ENCODE results near the gene CACUL1.
"Not testable (repeated sequence)": the region's sequence is repeated elsewhere in the genome, so short reads cannot be mapped to it uniquely, and the experiment has no call there.

CACUL1 gene

GRCh38 chr10:118754556-118755423 is at the start of gene CACUL1:
Gene CACUL1, minus strand, starts transcription at chr10:118754970. Its CDS starts 208 bp downstream, at chr10:118754762.
- DNase-seq = peak; percentile 100
- no peak for TF ChIP-seq GATA1 (IDR thresholded peaks at IDR 0.05; ENCODE audit: low read depth, low read length)
- peak; percentile 76 for TF ChIP-seq POLR2A (IDR thresholded peaks at IDR 0.05; ENCODE audit: low read length)

DNA sequence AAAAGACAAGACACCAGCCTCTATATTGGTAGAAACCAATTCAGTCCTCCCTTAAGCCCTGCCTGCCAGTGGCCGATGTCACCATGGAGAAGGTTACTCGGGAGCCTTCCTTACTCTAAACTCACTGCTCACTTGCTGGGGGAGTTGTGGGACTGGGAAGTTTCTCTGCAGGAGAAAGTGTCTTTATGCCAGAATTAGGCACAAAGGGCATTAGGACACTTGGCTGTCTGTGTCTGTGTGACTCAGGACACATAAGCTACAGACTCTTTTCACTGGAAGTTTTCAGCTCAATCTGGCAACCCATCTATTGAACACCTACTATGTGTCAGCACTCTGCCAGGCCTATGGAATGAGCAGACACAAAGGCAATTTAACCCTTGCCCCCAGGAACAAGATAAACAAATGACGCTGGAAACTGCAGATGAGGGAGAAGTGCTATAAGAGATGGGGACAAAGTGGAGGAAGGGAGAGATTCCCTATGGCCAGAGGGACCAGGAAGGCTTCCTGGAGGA is 49.5 kb upstream of the CACUL1 start:
- no peak for TF ChIP-seq GATA1 (IDR thresholded peaks at IDR 0.05; ENCODE audit: low read depth, low read length)
- no peak for TF ChIP-seq POLR2A (IDR thresholded peaks at IDR 0.05; ENCODE audit: low read length)
- no peak for DNase-seq

- no peak for TF ChIP-seq GATA1 (IDR thresholded peaks at IDR 0.05; ENCODE audit: low read depth, low read length)
- TF ChIP-seq POLR2A (IDR thresholded peaks at IDR 0.05; ENCODE audit: low read length) = no peak
Measured at GRCh38 chr10:118802126-118802793, 47.5 kb upstream of the CACUL1 start.

GRCh38 chr10:118800920-118801319 is 46.1 kb upstream of the CACUL1 start:
- no peak for TF ChIP-seq GATA1 (IDR thresholded peaks at IDR 0.05; ENCODE audit: low read depth, low read length)
- TF ChIP-seq POLR2A (IDR thresholded peaks at IDR 0.05; ENCODE audit: low read length) = no peak
- DNase-seq = peak in 1 of 2 experiments; percentile 40

More at GRCh38 chr10:118802126-118802793, 47.5 kb upstream of the CACUL1 start:
- DNase-seq = no peak

DNA sequence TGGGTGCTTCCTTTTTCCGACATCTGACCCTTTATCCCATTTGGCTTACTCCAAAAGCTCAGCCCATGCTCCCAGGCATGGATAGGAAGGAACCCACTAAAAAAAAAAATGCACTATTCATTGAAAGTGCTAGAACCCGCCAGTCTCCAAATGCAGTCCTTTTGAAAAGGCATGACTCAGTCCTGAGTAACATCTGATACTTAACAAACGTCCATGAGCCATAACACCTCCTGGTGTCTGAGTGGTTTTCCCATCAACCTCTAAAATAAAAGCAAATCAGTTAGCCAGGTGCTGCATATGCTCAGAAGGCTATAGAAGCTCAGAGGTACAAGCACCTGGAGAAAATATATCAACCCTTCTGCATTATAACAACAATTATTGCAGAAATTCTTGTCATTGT is 45.0 kb upstream of the CACUL1 start:
- no peak for TF ChIP-seq POLR2A (IDR thresholded peaks at IDR 0.05; ENCODE audit: low read length)
- no peak for TF ChIP-seq GATA1 (IDR thresholded peaks at IDR 0.05; ENCODE audit: low read depth, low read length)
- DNase-seq = no peak

- DNase-seq = no peak
- no peak for TF ChIP-seq POLR2A (IDR thresholded peaks at IDR 0.05; ENCODE audit: low read length)
Measured at GRCh38 chr10:118798231-118798662, 43.5 kb upstream of the CACUL1 start.

GRCh38 chr10:118794971-118795370 is 40.2 kb upstream of the CACUL1 start:
- DNase-seq = not testable (repeated sequence)

GRCh38 chr10:118793545-118793944 is 38.8 kb upstream of the CACUL1 start:
- TF ChIP-seq POLR2A (IDR thresholded peaks at IDR 0.05; ENCODE audit: low read length) (no peak), GATA1 (IDR thresholded peaks at IDR 0.05; ENCODE audit: low read depth, low read length) (no peak)
- DNase-seq = no peak

- TF ChIP-seq POLR2A (IDR thresholded peaks at IDR 0.05; ENCODE audit: low read length) (no peak), GATA1 (IDR thresholded peaks at IDR 0.05; ENCODE audit: low read depth, low read length) (no peak)
- no peak for DNase-seq
Measured at GRCh38 chr10:118792526-118792925, 37.8 kb upstream of the CACUL1 start.

DNA sequence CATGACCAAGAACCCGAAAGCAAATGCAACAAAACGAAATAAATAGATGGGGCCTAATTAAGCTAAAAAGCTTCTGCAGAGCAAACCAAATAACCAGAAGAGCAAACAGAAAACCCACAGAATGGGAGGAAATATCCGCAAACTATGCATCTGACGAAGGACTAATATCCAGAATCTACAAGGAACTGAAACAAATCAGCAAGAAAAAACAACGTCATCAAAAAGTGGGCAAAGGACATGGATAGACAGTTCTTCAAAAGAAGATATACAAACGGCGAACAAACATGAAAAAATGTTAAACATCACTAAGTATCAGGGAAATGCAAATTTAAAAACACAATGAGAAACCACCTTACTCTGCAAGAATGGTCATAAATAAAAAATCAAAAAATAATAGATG is 35.3 kb upstream of the CACUL1 start:
- TF ChIP-seq POLR2A (IDR thresholded peaks at IDR 0.05; ENCODE audit: low read length) = no peak
- no peak for TF ChIP-seq GATA1 (IDR thresholded peaks at IDR 0.05; ENCODE audit: low read depth, low read length)
- DNase-seq = no peak

DNA sequence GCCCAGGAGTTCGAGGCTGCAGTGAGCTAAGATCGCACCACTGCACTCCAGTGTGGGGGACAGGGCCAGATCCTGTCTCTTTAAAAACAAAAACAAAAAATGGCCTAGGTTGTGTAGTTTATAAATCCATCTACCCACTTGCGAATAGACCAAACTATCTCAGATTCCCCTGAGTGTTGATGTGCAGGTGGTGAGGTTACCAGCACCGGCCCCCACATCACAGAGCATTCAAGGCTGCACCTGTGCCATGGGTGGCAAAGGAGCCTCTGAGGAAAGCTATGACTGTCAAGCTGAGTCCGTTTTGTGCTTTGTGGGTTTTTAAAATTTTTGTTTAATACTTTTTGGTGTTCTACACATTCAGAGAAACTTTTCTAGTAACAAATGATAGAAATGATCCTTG is 30.8 kb upstream of the CACUL1 start:
- no peak for DNase-seq
- TF ChIP-seq GATA1 (IDR thresholded peaks at IDR 0.05; ENCODE audit: low read depth, low read length) (no peak), POLR2A (IDR thresholded peaks at IDR 0.05; ENCODE audit: low read length) (no peak)

DNA sequence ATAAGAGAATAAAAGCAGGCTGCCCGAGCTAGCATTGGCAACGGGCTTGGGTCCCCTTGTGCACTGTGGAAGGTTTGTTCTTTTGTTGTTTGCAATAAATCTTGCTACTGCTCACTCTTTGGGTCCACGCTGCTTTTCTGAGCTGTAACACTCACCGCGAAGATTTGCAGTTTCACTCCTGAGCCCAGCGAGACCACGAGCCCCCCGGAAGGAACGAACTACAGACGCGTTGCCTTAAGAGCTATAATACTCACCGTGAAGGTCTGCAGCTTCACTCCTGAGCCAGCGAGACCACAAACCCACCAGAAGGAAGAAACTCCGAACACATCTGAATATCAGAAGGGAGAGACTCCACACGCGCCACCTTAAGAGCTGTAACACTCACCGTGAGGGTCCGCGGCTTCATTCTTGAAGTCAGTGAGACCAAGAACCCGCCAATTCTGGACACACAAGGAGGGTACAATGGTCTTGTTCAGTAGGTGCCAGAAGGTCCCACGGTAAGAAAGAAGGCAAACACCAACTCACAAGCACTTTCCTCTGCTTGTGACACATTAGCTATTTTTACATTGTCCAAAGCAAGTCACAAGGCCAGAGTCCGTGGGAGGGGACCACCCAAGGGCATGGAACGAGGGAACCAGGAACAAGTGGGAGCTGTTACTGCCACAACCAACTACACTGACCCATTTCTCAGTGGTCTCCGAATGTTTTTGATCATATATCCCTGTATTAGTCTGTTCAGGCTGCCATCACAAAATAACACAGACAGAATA is 29.2 kb upstream of the CACUL1 start:
- no peak for DNase-seq
- TF ChIP-seq GATA1 (IDR thresholded peaks at IDR 0.05; ENCODE audit: low read depth, low read length) (no peak), POLR2A (IDR thresholded peaks at IDR 0.05; ENCODE audit: low read length) (no peak)

GRCh38 chr10:118782916-118783465 is 28.2 kb upstream of the CACUL1 start:
- not testable (repeated sequence) for DNase-seq

DNA sequence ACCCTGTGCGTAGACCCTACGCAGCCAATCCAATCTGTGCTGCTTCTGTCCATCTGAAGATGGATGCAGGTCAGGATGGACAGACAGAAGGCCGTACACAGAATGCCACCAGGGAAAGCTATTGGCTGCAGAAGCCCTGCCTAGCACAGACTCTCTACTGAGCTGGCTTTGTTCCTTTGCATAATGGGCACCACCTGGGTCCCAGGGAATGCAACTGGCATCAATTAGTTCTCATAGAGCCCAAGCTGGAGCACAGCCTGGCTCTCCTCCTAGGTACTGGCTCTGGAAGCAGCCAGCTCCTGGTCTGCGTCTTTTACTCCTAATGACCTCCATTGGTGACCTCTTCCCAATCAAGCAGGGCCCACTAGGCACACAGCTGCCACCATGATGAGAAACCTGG is 26.8 kb upstream of the CACUL1 start:
- no peak for DNase-seq
- TF ChIP-seq GATA1 (IDR thresholded peaks at IDR 0.05; ENCODE audit: low read depth, low read length) (no peak), POLR2A (IDR thresholded peaks at IDR 0.05; ENCODE audit: low read length) (no peak)

All from erythroblast (primary cell).